ENCODE data around the gene PTPRN2. TPM values are rescaled to one million over a fixed set of nuclear protein-coding genes. Genes with fewer than 3 reads are reported as not detected.

The PTPRN2 gene
- total RNA-seq, 1 donor from 2014 or later = 11.4 TPM

- no peak overlapping the region for H3K4me3 Mint-ChIP-seq (ENCODE audit: low read depth)
- H3K27ac Mint-ChIP-seq = no peak overlapping the region
- H3K27me3 Mint-ChIP-seq = no peaks in the 10 kb centered on the region
- peaks cover 6% of the 10 kb centered on the region for H3K9me3 Mint-ChIP-seq (ENCODE audit: low read depth)
- H3K4me1 Mint-ChIP-seq (ENCODE audit: low read depth) = peaks cover 11% of the 10 kb centered on the region
- no peak for DNase-seq (ENCODE audit: low spot score, unreplicated experiment)
- TF ChIP-seq CTCF (IDR thresholded peaks at IDR 0.05; ENCODE audit: unreplicated experiment) = no peak
- H3K36me3 Mint-ChIP-seq (ENCODE audit: insufficient read depth) = no peaks in the 10 kb centered on the region
Observed at GRCh38 chr7:158445421-158446175, 142.0 kb downstream of the PTPRN2 start.

GRCh38 chr7:158444501-158445420, 142.9 kb downstream of the PTPRN2 start:
- Mint-ChIP-seq H3K27ac (peak overlapping the region; percentile 11), H3K4me1 (ENCODE audit: low read depth) (peaks cover 12% of the 10 kb centered on the region), H3K27me3 (no peaks in the 10 kb centered on the region), H3K4me3 (ENCODE audit: low read depth) (no peak overlapping the region), H3K36me3 (ENCODE audit: insufficient read depth) (no peaks in the 10 kb centered on the region), H3K9me3 (ENCODE audit: low read depth) (peaks cover 6% of the 10 kb centered on the region)
- DNase-seq (ENCODE audit: low spot score, unreplicated experiment) = no peak
- no peak for TF ChIP-seq CTCF (IDR thresholded peaks at IDR 0.05; ENCODE audit: unreplicated experiment)

- Mint-ChIP-seq H3K36me3 (ENCODE audit: insufficient read depth) (no peaks in the 10 kb centered on the region), H3K9me3 (ENCODE audit: low read depth) (peaks cover 6% of the 10 kb centered on the region), H3K4me1 (ENCODE audit: low read depth) (peaks cover 20% of the 10 kb centered on the region), H3K27ac (peak overlapping the region; percentile 31), H3K4me3 (ENCODE audit: low read depth) (no peak overlapping the region), H3K27me3 (no peaks in the 10 kb centered on the region)
- DNase-seq (ENCODE audit: low spot score, unreplicated experiment) = no peak
- no peak for TF ChIP-seq CTCF (IDR thresholded peaks at IDR 0.05; ENCODE audit: unreplicated experiment)
Observed at GRCh38 chr7:158443688-158444483, 143.7 kb downstream of the PTPRN2 start.

- Mint-ChIP-seq H3K9me3 (ENCODE audit: low read depth) (peaks cover 6% of the 10 kb centered on the region), H3K4me1 (ENCODE audit: low read depth) (peaks cover 26% of the 10 kb centered on the region), H3K27me3 (no peaks in the 10 kb centered on the region), H3K4me3 (ENCODE audit: low read depth) (no peak overlapping the region), H3K36me3 (ENCODE audit: insufficient read depth) (no peaks in the 10 kb centered on the region), H3K27ac (no peak overlapping the region)
- DNase-seq (ENCODE audit: low spot score, unreplicated experiment) = no peak
- TF ChIP-seq CTCF (IDR thresholded peaks at IDR 0.05; ENCODE audit: unreplicated experiment) = no peak
Observed at GRCh38 chr7:158443014-158443687, 144.5 kb downstream of the PTPRN2 start.
